Psoas muscle (tissue), 8 donors: Measurements from ENCODE around the gene TAF15. TPM values are rescaled to one million over a fixed set of nuclear protein-coding genes. Genes with fewer than 3 reads are reported as not detected.
A peak's percentile ranks its signal among the peaks of the same experiment; 100 is the strongest.

Source experiments
- ATAC-seq, 4 donors: fragments of 200-7000 bp; cut with Tn5 transposase; one replicate each; pipeline ENCODE4 v1.9.1; 2020; ENCODE audit warnings: moderate library complexity in 3 of 4, mild to moderate bottlenecking in 2 of 4
- DNase-seq, 2 donors: peaks; one replicate each; pipeline ENCODE4 v3.0.0-alpha.2; 2020
- H3K27ac ChIP-seq: fragments of 200-600 bp; one replicate; pipeline ENCODE4 v1.8.0; 2022
- H3K27me3 ChIP-seq, 3 donors: fragments of 200-600 bp in 1 of 3; one replicate each; pipeline versions ENCODE4 v1.6.1 to v1.8.0; 2013 to 2022; ENCODE audit warnings: low read length in 2 of 3, mild to moderate bottlenecking in 2 of 3, moderate library complexity in 1 of 3; ENCODE audit not compliant: insufficient read depth in 3 of 3
- H3K36me3 ChIP-seq, 2 donors: fragments of 200-600 bp in 1 of 2; one replicate each; pipeline versions ENCODE4 v1.6.1 to v1.8.0; 2013 to 2022; ENCODE audit warnings: low read depth in 1 of 2, mild to moderate bottlenecking in 1 of 2, moderate library complexity in 1 of 2; ENCODE audit not compliant: insufficient read depth in 1 of 2
- H3K4me1 ChIP-seq: fragments of 200-600 bp; one replicate; pipeline ENCODE4 v1.8.0; 2022
- H3K4me3 ChIP-seq: fragments of 200-600 bp; one replicate; pipeline ENCODE4 v1.8.0; 2022; ENCODE audit warnings: mild to moderate bottlenecking
- H3K9me3 ChIP-seq: fragments of 200-600 bp; one replicate; pipeline ENCODE4 v1.8.0; 2022
- WGBS, 3 donors: extraction: QIAGEN DNeasy Blood & Tissue Kit; methylation state at CpG; one replicate each; pipeline versions ENCODE4 v1.1.6 to v1.1.7; 2013; 5-methylcytosine and 5-hydroxymethylcytosine counted together
- intact Hi-C, 2 donors: fragments of 100-400 bp; cut with DNase I; formaldehyde crosslinking; loops; one replicate each; pipeline versions ENCODE4 v1.11.0 to v1.14.2; 2022
- polyA plus RNA-seq, 3 donors: library from polyadenylated mRNA; stranded (reverse); fragments of 200-250 nt; gene quantifications; one replicate each; pipeline ENCODE4 v1.2.3, GENCODE V29; 2013
- total RNA-seq, 4 donors: library from RNA; stranded (reverse); fragmentation: NEBNext Ultra II Directional in 2 of 4; extraction: Animal tissue kit (Norgen Biotek cat#: 25700) in 2 of 4; gene quantifications; one replicate each; pipeline versions ENCODE4 v1.2.1 to v1.2.4, GENCODE V29; 2021 to 2023
- TF ChIP-seq, protein P1 (sequence below): fragments of 200-600 bp; IDR thresholded peaks from one replicate; pipeline ENCODE4 v1.8.0; 2022; ENCODE audit warnings: antibody characterized with exemption
- donor health status: healthy with polysubstance abuse.
- donor health status: DM: no; HTN: no; CAD: no; lungs with moderate emphysema.
- donor health status: Bipolar disorder and iron deficiency.
- donor health status: healthy.
- donor health status: DM: yes; HTN: yes; CAD: no.
- donor health status: DM: no; HTN: no; CAD: no.
- donor health status: DM: no; HTN: no; CAD: no.
- donor health status: DM: yes; HTN: yes; CAD: no.

The TAF15 gene
- total and polyA plus RNA-seq, 7 donors, result 51.9 to 141 (median 105) TPM

DNA sequence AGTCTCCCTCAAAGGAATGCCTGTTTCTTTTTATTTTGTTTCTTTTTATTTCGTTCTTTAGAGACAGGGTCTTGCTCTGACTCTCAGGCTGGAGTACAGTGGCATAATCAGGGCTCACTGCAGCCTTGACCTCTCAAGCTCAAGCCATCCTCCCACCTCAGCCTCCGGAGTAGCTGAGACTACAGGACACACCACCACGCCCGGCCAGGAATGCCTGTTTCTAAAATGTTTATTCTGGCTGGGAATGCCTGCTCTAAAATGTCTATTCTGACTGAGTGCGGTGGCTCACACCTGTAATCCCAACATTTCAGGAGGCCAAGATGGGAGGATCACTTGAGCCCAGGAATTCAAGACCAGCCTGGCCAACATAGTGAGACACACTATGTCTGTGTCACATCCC lies 11.4 kb upstream of the TAF15 start:
- Histone ChIP-seq H3K4me1 (peaks cover 8% of the 10 kb centered on the region), H3K36me3 (no peaks in the 10 kb centered on the region), H3K27ac (no peak overlapping the region), H3K4me3 (no peak overlapping the region), H3K9me3 (no peaks in the 10 kb centered on the region), H3K27me3 (peaks cover 0 to 44% (median 6%) of the 10 kb centered on the region in 3 donors)
- ATAC-seq, result no peak
- TF ChIP-seq, protein P1, sequence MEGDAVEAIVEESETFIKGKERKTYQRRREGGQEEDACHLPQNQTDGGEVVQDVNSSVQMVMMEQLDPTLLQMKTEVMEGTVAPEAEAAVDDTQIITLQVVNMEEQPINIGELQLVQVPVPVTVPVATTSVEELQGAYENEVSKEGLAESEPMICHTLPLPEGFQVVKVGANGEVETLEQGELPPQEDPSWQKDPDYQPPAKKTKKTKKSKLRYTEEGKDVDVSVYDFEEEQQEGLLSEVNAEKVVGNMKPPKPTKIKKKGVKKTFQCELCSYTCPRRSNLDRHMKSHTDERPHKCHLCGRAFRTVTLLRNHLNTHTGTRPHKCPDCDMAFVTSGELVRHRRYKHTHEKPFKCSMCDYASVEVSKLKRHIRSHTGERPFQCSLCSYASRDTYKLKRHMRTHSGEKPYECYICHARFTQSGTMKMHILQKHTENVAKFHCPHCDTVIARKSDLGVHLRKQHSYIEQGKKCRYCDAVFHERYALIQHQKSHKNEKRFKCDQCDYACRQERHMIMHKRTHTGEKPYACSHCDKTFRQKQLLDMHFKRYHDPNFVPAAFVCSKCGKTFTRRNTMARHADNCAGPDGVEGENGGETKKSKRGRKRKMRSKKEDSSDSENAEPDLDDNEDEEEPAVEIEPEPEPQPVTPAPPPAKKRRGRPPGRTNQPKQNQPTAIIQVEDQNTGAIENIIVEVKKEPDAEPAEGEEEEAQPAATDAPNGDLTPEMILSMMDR, result no peak
- intact Hi-C loops, result no loop called here
- no peak for DNase-seq
- WGBS, 3 donors, result 77 to 88% (median 82%) methylated on average over 5 of the region's 5 CpGs

- no peaks in the 10 kb centered on the region for H3K9me3 ChIP-seq
- no peak overlapping the region for H3K4me3 ChIP-seq
- H3K27me3 ChIP-seq, result peaks cover 0 to 24% (median 0%) of the 10 kb centered on the region in 3 donors
- DNase-seq (peak; percentile 57 to 69), ATAC-seq (peak; percentile 46 to 60 (median 50))
- intact Hi-C loops, result no loop called here
- H3K4me1 ChIP-seq, result peaks cover 8% of the 10 kb centered on the region
- TF ChIP-seq, protein P1, result no peak
- H3K27ac ChIP-seq, result no peak overlapping the region
- no peaks in the 10 kb centered on the region for H3K36me3 ChIP-seq
Measured at GRCh38 chr17:35799942-35800341, 9.3 kb upstream of the TAF15 start.

DNA sequence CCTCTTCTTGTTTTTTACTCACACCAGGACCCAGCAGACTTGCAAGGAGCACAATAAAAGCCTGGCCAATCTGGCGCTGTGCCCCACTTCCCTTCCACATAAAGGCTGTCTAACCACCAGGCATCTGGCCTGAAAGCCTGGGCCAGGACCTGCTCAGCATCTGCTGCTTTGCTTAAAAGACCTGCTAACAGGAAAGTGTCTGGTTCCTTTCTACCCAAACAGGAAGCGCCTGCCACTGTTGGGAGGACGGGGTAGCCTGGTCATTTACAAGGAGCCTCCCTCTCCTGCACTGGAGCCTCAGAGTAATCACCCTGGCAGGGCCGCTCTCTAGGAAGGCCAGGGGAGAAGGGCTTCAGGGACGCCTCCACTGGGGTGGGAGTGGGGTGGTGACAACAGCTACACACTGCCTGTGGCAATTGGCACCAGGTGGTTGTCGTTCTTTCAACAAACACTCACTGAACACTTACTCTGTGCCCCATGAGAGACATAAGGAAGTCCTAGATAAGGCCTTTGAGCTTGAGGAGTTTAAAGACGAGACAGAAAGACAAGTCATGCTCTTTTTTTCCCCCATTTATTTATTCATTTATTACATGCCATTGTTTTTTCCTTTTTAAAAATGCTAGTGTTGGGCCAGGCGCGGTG lies 7.6 kb upstream of the TAF15 start:
- no peak overlapping the region for H3K4me3 ChIP-seq
- DNase-seq, result peak; percentile 74 to 81
- no peak overlapping the region for H3K27ac ChIP-seq
- intact Hi-C loops, result no loop called here
- H3K36me3 ChIP-seq, result no peaks in the 10 kb centered on the region
- 56 to 71% (median 60%) methylated on average over 9 of the region's 9 CpGs for WGBS, 3 donors
- H3K4me1 ChIP-seq, result peaks cover 8% of the 10 kb centered on the region
- H3K27me3 ChIP-seq, result peaks cover 0 to 7% (median 0%) of the 10 kb centered on the region in 3 donors
- TF ChIP-seq, protein P1, result no peak
- H3K9me3 ChIP-seq, result no peaks in the 10 kb centered on the region
- ATAC-seq, result peak in 3 of 4 donors; percentile 39 to 49 (median 39)

DNA sequence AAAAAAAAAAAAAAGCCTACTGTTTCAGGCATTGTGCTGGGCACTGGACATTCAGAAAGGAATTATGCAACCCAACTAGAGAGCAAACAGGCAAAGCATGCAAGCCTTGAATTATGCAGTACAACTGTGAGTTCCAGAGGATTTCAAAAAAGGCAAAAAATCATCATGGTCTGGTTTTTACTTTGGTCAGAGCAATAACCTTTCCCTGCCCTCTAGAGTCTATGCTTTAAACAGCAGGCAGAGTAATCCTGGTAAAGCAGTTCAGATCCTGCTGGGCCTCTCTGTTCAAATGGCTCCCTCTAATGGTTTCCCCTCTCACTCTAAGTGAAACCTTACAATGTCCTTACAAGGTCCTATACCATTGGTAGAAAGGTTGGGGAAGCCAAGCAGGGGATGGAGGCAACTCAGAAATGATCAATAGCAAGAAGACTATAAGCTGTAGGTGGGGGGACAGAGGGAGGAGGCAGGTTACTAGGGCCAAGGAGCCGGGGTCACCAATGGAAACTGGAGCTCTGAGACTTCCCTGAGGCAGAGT lies 4.6 kb upstream of the TAF15 start:
- no peaks in the 10 kb centered on the region for H3K9me3 ChIP-seq
- WGBS, 3 donors, result 18 to 50% (median 36%) methylated on average over 1 of the region's 1 CpG
- peak in 3 of 4 donors; percentile 18 to 38 (median 20) for ATAC-seq
- no peak for DNase-seq
- H3K4me1 ChIP-seq, result peaks cover 5% of the 10 kb centered on the region
- TF ChIP-seq, protein P1, result peak; percentile 63
- no peaks in the 10 kb centered on the region for H3K36me3 ChIP-seq
- intact Hi-C loops, result loop anchor here in 1 of 2 donors (1.0 kb wide), 1 partner anchor 40 kb away; no protein-coding TSS in a partner anchor
- H3K27me3 ChIP-seq, result no peaks in the 10 kb centered on the region
- H3K4me3 ChIP-seq, result no peak overlapping the region
- no peak overlapping the region for H3K27ac ChIP-seq
